Caco-2 (cell line): ENCODE data around the gene EPHB1. TPM values are rescaled to one million over a fixed set of nuclear protein-coding genes. Genes with fewer than 3 reads are reported as not detected.

Experiments used
- BruUV-seq: library from RNA; stranded (reverse); fragments of 400-500 nt; replicated peaks from 2 replicates; lab custom pipeline; 2021; lab: Mats Ljungman, UMichigan
- CTCF ChIA-PET: fragments of 300-600 bp; sonication (Branson Sonifier 250); formaldehyde crosslinking; loops from one replicate; lab custom pipeline; 2022; ENCODE audit warnings: antibody characterized with exemption; lab: Charles Lee
- POLR2A ChIA-PET: fragments of 300-600 bp; sonication (Branson Sonifier 250); formaldehyde crosslinking; loops from one replicate; lab custom pipeline; 2022; ENCODE audit warnings: antibody characterized with exemption; lab: Charles Lee
- DNase-seq, 2 experiments: peaks; one replicate each; pipeline versions ENCODE4 v3.0.0 to v3.0.0-alpha.2; 2020 to 2022
- H3K27me3 ChIP-seq: replicated peaks from 2 replicates; pipeline ENCODE4 v1.6.0; 2011; ENCODE audit warnings: low read length; ENCODE audit not compliant: control insufficient read depth, insufficient read depth
- H3K36me3 ChIP-seq: 2 replicates; pipeline ENCODE4 v1.5.1; 2011; ENCODE audit warnings: low read length; ENCODE audit not compliant: control insufficient read depth, insufficient read depth
- H3K4me1 ChIP-seq: fragments of 250-450 bp; sonication (Bioruptor Pico); 2 replicates; pipeline ENCODE4 v1.5.1; 2020; ENCODE audit warnings: mild to moderate bottlenecking
- H3K4me3 ChIP-seq: 2 replicates; pipeline ENCODE4 v1.5.1; 2011; ENCODE audit warnings: low read depth, mild to moderate bottlenecking, control low read depth, low read length
- H3K9me3 ChIP-seq: fragments of 250-450 bp; sonication (Bioruptor Pico); 2 replicates; pipeline ENCODE4 v1.5.1; 2020; ENCODE audit warnings: mild to moderate bottlenecking, moderate library complexity
- H3K27ac Mint-ChIP-seq: one replicate; pipeline ENCODE4 v1.8.0; 2022; ENCODE audit warnings: mixed read lengths; ENCODE audit not compliant: unreplicated experiment
- H3K27me3 Mint-ChIP-seq: one replicate; pipeline ENCODE4 v1.8.0; 2022; ENCODE audit warnings: mixed read lengths; ENCODE audit not compliant: insufficient read depth, unreplicated experiment
- H3K36me3 Mint-ChIP-seq: one replicate; pipeline ENCODE4 v1.8.0; 2022; ENCODE audit warnings: mild to moderate bottlenecking, mixed read lengths; ENCODE audit not compliant: insufficient read depth, unreplicated experiment
- H3K4me1 Mint-ChIP-seq: one replicate; pipeline ENCODE4 v1.8.0; 2022; ENCODE audit warnings: low read depth, mixed read lengths; ENCODE audit not compliant: unreplicated experiment
- H3K4me3 Mint-ChIP-seq: one replicate; pipeline ENCODE4 v1.8.0; 2022; ENCODE audit warnings: mild to moderate bottlenecking, moderate library complexity, mixed read lengths; ENCODE audit not compliant: unreplicated experiment
- H3K9me3 Mint-ChIP-seq: one replicate; pipeline ENCODE4 v1.8.0; 2022; ENCODE audit warnings: mixed read lengths; ENCODE audit not compliant: unreplicated experiment
- CTCF ChIP-seq, 2 experiments: fragments of 200-600 bp in 1 of 2; IDR thresholded peaks; 1 replicate in 1 of 2; 2 replicates in 1 of 2; pipeline versions ENCODE4 v1.5.1 to v1.8.0; 2011 to 2022; ENCODE audit warnings: antibody characterized with exemption in 1 of 2, control low read depth in 1 of 2, inconsistent platforms in 1 of 2, low read depth in 1 of 2, low read length in 1 of 2, mild to moderate bottlenecking in 1 of 2, moderate library complexity in 1 of 2; ENCODE audit not compliant: insufficient read depth in 1 of 2, severe bottlenecking in 1 of 2, unreplicated experiment in 1 of 2
- intact Hi-C: fragments of 100-400 bp; cut with micrococcal nuclease; formaldehyde crosslinking; loops from one replicate; pipeline ENCODE4 v1.10.0; 2022; ENCODE audit not compliant: unreplicated experiment
- total RNA-seq: library from RNA; stranded (reverse); gene quantifications from 2 replicates; pipeline ENCODE4 v1.2.3, GENCODE V29; 2022

Gene EPHB1
- total RNA-seq, 1 experiment from 2014 or later, result 2.3 TPM

GRCh38 chr3:135083179-135083578 is 288.1 kb downstream of the EPHB1 start:
- H3K27me3 Mint-ChIP-seq, result peaks cover 8% of the 10 kb centered on the region
- H3K36me3 ChIP-seq, result no peaks in the 10 kb centered on the region
- ChIA-PET POLR2A (no interaction called here), CTCF (interaction anchor here (0.7 kb wide), 1 partner anchor 13 kb away, joined by 9 read pairs; no protein-coding TSS in a partner anchor)
- no peaks in the 10 kb centered on the region for H3K9me3 Mint-ChIP-seq
- H3K27ac Mint-ChIP-seq, result no peak overlapping the region
- intact Hi-C loops, result no loop called here
- no TSS peak for BruUV-seq
- H3K36me3 Mint-ChIP-seq, result no peaks in the 10 kb centered on the region
- no peak overlapping the region for H3K4me3 ChIP-seq
- H3K4me1 Mint-ChIP-seq, result no peaks in the 10 kb centered on the region
- H3K4me3 Mint-ChIP-seq, result no peak overlapping the region
- H3K27me3 ChIP-seq, result no peaks in the 10 kb centered on the region
- no peaks in the 10 kb centered on the region for H3K4me1 ChIP-seq
- H3K9me3 ChIP-seq, result no peaks in the 10 kb centered on the region
- TF ChIP-seq CTCF (IDR thresholded peaks at IDR 0.05; ENCODE audit: insufficient read depth in 1 of 2, low read depth in 1 of 2, low read length in 1 of 2, severe bottlenecking in 1 of 2, unreplicated experiment in 1 of 2), result no peak
- no peak for DNase-seq

GRCh38 chr3:135083756-135084155 is 288.7 kb downstream of the EPHB1 start:
- no peaks in the 10 kb centered on the region for H3K27me3 ChIP-seq
- DNase-seq, result no peak
- no TSS peak for BruUV-seq
- no peaks in the 10 kb centered on the region for H3K9me3 ChIP-seq
- TF ChIP-seq CTCF (IDR thresholded peaks at IDR 0.05; ENCODE audit: insufficient read depth in 1 of 2, low read depth in 1 of 2, low read length in 1 of 2, severe bottlenecking in 1 of 2, unreplicated experiment in 1 of 2), result no peak
- no peaks in the 10 kb centered on the region for H3K4me1 Mint-ChIP-seq
- no peaks in the 10 kb centered on the region for H3K36me3 Mint-ChIP-seq
- no peaks in the 10 kb centered on the region for H3K4me1 ChIP-seq
- H3K27ac Mint-ChIP-seq, result no peak overlapping the region
- H3K27me3 Mint-ChIP-seq, result peaks cover 8% of the 10 kb centered on the region
- H3K9me3 Mint-ChIP-seq, result no peaks in the 10 kb centered on the region
- intact Hi-C loops, result no loop called here
- ChIA-PET CTCF (no interaction called here), POLR2A (no interaction called here)
- H3K36me3 ChIP-seq, result no peaks in the 10 kb centered on the region
- no peak overlapping the region for H3K4me3 ChIP-seq
- no peak overlapping the region for H3K4me3 Mint-ChIP-seq

- intact Hi-C loops, result no loop called here
- Mint-ChIP-seq H3K36me3 (no peaks in the 10 kb centered on the region), H3K4me1 (no peaks in the 10 kb centered on the region), H3K27ac (no peak overlapping the region), H3K9me3 (no peaks in the 10 kb centered on the region), H3K27me3 (peaks cover 8% of the 10 kb centered on the region), H3K4me3 (no peak overlapping the region)
- no peaks in the 10 kb centered on the region for H3K9me3 ChIP-seq
- no peak for TF ChIP-seq CTCF (IDR thresholded peaks at IDR 0.05; ENCODE audit: insufficient read depth in 1 of 2, low read depth in 1 of 2, low read length in 1 of 2, severe bottlenecking in 1 of 2, unreplicated experiment in 1 of 2)
- no peaks in the 10 kb centered on the region for H3K4me1 ChIP-seq
- no peak overlapping the region for H3K4me3 ChIP-seq
- POLR2A ChIA-PET, result no interaction called here
- no peak for DNase-seq
- no TSS peak for BruUV-seq
- H3K36me3 ChIP-seq, result no peaks in the 10 kb centered on the region
- CTCF ChIA-PET, result no interaction called here
- no peaks in the 10 kb centered on the region for H3K27me3 ChIP-seq
These were observed 289.3 kb downstream of the EPHB1 start for GRCh38 chr3:135084405-135084804.
